T-helper 1 cell treated with Interleukin-12 subunit alpha and Interleukin-12 subunit beta and Interleukin-4 antibody, amounts not matched to agents 30 ng/mL and 1 ng/mL, for 36 hours (primary cell): ENCODE measurements around the gene KLC3. TPM values are rescaled to one million over a fixed set of nuclear protein-coding genes. Genes with fewer than 3 reads are reported as not detected.

Experiments used
- intact Hi-C: fragments of 100-400 bp; cut with micrococcal nuclease; formaldehyde crosslinking; loops from one replicate; pipeline ENCODE4 v1.15.1; 2024
- total RNA-seq: library from RNA; stranded (reverse); gene quantifications from 2 replicates; pipeline ENCODE4 v1.2.3, GENCODE V29; 2022

KLC3 gene
- total RNA-seq, 1 donor from 2014 or later = not detected

DNA sequence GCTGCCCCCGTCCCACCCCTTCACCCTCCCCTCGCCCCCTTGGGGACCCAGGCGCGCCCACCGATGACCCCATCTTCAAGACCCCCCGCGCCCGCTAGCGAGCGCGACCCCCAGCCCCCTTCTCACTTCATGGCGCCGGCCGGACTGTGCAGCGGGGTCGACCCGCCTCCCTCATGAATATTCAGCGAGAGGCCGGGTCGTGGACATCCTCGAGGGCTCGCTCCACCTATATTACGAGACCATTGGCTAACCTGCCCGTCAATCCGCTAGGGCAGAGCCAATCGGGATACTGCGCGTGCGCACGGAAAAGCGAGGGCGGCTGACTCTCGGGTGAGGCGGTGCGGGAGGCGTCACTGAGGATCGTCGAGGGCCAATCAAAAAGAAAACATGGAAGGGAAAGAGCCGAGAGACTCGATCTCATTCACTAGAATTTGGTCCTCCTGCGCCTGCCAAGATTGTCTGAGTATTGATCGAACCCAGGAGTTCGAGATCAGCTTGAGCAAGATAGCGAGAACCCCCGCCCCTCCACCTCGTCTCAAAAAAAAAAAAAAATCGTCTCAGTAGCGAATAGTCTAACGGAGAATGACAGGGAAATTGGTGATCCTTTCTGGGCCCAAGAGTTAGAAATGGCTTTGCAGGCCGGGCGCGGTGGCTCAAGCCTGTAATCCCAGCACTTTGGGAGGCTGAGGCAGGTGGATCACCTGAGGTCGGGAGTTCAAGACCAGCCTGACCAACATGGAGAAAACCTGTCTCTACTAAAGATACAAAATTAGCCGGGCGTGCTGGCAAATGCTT lies 30.1 kb downstream of the KLC3 start, which contains the start of gene ERCC2:
TSS of gene ERCC2 (minus strand) at position 164 of the 795 bp plus-strand sequence. CDS start at position 131, 33 bp downstream.
- intact Hi-C loops = loop anchor here (1.0 kb wide), 7 partner anchors 32 to 416 kb away; partner anchors contain the start of genes ERCC1 and POLR1G

DNA sequence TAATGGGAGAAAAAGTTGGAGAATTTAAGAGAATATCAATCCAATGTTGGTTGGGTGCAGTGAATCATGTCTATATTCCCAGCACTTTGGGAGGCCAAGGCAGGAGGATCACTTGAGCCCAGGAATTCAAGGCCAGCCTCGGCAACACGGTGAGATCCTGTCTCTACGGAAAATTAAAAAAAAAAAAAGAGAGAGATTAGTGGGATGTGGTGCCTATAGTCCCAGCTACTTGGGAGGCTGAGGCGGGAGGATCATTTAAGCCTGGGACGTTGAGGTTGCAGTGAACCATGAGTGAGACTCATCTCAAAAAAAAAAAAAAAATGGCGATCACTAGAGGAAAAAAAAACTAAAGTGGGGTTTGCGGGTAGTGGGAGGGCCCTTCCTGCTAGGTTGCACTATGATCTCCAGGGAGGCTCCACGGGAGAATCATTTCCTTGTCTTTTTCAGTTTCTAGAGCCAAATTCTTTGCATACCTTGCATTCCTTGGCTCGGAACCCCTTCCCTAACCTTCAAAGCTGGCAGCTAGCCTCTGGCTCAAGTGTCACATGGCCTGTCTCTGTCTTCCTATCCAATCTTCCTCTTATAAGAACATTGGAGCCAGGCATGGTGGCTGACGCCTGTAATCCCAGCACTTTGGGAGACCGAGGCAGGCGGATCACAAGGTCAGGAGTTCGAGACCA lies 35.6 kb downstream of the KLC3 start:
- intact Hi-C loops = no loop called here

DNA sequence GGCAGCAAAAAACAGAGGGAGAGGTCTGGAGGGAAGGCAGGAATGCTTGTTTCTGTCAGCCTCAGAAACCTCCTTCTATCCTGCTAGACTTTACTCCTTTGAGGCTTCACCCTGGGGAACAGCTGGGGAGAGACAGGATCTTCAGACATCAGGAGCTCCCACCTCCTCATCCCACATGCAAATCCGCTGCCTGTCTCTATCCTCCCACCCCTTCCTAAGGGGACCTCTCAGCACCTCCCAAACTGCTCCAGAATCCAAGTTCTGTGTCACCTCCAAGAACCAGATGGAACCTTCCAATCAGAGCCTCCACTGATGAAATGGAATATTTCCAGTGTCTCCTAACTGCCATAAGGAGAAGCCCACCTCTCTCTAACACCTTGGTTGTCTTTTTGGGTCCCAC lies 39.6 kb downstream of the KLC3 start:
- intact Hi-C loops = no loop called here

DNA sequence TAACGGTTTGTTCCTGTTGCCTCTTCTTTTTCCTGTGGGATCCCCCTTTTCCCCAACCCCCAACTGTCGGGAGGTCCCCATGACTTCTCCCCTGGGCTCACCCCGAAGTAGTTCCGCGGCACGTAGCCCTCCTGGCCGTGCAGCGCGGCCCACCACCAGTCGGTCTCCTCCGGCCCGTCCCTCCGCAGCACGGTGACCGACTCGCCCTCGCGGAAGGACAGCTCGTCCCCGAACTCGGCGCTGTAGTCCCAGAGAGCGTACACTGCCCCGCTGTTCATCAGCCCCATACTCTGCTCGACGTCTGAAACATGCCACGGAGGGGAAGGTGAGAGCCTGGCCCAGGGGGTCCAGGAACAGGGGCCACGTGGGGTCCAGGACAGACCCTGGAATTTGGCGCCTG lies 41.9 kb downstream of the KLC3 start:
- intact Hi-C loops = no loop called here

DNA sequence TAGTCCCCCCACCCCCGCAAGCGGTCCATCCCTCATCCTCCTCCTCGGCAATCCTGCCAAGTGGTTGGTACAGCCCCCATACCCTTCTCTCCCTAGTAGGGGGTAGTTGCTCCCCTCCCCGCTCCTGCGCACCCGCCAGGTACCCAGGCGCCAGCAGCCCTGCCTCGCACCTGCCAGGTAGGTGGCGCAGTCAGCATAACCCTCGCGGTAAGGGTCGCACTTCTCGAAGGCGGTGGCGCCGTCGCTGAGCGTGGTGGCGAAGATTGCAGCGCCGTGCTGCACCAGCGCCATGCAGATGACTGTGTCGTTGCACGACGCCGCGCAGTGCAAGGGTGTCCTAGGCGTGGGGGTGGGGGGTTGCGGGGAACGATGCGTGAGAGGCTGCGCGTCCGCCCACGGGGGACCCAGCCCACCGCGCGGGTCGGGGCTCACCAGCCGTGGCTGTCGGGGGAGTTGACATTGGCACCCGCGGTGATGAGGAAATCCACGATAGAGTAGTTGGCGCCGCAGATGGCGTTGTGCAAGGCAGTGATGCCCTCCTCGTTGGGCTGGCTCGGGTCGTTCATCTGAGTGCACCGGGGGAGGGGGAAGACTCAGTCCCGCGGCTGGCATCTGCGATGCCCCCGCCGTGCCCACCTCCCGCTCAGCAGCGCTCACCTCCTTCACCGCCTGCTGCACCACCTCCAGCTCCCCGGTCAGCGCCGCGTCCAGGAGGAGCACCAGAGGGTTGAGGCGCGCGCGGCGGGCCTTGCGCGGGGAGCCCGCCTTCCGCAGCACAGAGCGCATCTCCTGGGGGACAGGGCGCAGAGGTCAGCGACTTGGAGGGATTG lies 45.1 kb downstream of the KLC3 start:
- intact Hi-C loops = no loop called here

DNA sequence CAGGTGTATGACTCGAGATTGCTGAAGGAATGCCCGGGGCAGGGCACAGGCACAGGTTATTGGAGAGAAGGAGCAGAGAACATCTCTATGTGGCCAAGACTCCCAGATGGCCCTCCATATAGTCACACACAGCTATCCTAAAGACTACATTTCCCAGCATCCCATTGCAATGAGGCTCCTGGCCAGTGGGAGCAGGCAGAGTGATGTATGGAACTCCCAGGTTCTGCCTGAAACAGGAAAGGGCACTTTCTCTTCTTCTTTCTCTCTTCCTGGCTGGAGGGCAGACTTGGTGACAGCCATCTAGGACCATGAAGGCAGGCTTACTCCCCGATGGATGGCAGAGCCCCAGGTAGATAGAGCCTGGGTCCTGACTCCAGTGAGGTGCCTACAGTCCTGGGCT lies 50.8 kb downstream of the KLC3 start:
- intact Hi-C loops = no loop called here

DNA sequence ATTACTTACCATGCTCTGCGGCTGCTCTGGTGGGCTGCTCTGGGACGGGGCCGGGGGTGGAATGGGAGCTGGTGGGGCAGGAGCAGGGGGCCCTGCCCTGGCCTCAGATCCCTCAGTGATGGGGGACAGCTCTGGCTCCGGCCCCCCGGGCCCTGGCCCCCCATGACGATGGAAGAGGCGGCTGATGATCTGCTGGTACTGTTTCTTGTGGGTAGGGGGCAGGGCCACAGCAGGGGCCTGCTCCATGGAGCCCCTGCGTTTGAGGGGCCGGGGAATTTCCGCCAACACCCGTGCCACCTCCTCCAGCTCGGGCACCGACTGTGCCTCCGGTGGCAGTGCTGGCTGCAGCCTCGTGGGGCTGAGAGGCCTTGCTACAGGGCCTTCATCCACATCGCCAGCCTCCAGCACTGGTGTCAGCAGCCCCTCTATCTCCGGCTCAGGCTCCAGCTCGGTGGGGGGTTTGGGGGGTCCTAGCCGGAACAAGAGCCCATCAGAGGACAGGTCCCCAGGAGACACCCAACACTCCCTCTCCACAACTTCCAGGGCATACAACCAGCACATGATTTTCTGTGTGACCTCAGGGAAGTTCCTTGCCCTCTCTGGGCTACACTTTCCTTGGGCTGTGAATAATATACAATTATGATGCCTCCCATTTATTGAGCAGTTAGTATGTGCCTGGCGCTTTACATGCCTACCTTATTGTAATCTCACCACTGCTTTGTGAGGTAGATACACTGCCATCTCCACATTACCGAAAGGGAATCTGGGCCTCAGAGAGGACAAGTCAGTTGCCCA lies 51.5 kb downstream of the KLC3 start:
- intact Hi-C loops = no loop called here

DNA sequence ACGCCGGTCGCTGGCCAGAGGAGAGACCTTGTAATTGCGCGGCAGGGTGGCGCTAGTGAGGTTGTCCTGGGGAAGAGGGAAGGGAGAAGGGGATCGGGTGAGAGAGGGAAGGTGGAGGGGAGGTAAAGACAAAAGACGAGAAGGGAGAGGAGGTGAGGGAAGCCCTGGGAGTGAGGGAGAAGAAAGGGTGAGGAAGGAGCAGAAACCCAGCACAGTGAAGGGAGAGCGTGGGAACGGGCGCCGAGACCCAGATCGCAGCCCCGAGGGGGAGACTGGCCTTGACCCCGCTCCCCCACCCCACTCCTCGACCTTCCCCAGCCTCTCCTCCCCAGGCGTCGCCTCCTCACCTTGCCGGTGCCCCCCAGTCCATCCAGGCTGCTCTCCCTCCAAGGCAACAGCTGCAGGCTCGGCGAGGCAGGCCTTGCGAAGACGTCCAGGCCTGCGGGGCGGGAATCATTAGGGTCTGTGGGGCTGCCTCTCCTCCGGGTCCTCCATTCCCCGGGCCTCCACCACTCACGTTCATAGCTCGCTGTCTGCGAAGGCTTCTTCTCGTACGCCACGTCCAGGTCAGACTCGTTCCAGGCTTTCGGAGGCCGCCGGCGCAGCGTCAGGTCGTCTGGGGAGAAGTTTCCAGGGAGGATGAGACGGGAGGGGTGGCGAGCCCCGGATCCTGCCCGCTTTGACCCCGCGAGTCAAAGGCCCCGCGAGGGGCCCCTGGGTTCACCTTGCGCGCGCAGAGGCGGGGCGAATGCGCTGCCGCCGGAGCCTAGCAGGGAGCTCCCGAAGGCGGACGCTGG lies 55.5 kb downstream of the KLC3 start:
- intact Hi-C loops = no loop called here

DNA sequence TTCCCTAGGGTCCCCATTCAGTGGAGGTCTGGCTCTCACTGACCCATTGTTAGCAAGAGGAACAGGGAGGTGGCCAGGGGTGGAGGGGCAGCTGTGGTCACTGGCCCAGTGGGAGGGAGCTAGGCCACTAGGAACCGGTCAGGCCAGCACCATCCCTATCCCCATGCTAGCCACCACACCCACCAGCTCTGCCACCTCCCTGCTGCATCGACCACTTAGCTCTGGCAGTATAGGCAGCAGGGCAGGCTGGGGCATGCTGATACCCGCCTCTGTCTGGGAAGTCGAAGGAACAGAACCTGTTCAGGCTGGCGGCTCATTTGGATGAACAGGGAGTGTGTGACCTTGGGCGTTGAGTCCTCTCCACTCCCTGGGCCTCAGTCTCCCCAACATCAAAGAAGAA lies 59.6 kb downstream of the KLC3 start:
- intact Hi-C loops = no loop called here

Other genes with a start within 250 kb of the KLC3 start
- gene PPP1R37, start 247.6 kb upstream of the KLC3 start, total RNA-seq = 19.2 and 21.5 TPM in 2 replicates
- gene NKPD1, start 179.8 kb upstream of the KLC3 start, total RNA-seq = 0.07 and 0.22 TPM in 2 replicates
- gene TRAPPC6A, start 162.5 kb upstream of the KLC3 start, total RNA-seq = 38.9 and 46.3 TPM in 2 replicates
- 14.8 and 15.3 TPM in 2 replicates for gene BLOC1S3, start 162.0 kb upstream of the KLC3 start, total RNA-seq
- not detected in 2 replicates for gene EXOC3L2, start 95.3 kb upstream of the KLC3 start, total RNA-seq
- gene MARK4, start 89.5 kb upstream of the KLC3 start, total RNA-seq = 25.8 and 29.4 TPM in 2 replicates
- not detected in 2 replicates for gene CKM, start 17.9 kb upstream of the KLC3 start, total RNA-seq
- 22.0 and 23.4 TPM in 2 replicates for gene ERCC2, start 29.8 kb downstream of the KLC3 start, total RNA-seq
- gene PPP1R13L, start 64.3 kb downstream of the KLC3 start, total RNA-seq = 10.6 and 11.8 TPM in 2 replicates
- 8.2 and 9.2 TPM in 2 replicates for gene POLR1G, start 65.9 kb downstream of the KLC3 start, total RNA-seq
- gene ERCC1, start 83.2 kb downstream of the KLC3 start, total RNA-seq = 86.2 and 88.5 TPM in 2 replicates
- 5.5 and 6.4 TPM in 2 replicates for gene FOSB, start 127.2 kb downstream of the KLC3 start, total RNA-seq
- 2.4 and 2.9 TPM in 2 replicates for gene RTN2, start 156.3 kb downstream of the KLC3 start, total RNA-seq
- 1.0 and 1.4 TPM in 2 replicates for gene PPM1N, start 157.7 kb downstream of the KLC3 start, total RNA-seq
- 265 and 267 TPM in 2 replicates for gene VASP, start 166.7 kb downstream of the KLC3 start, total RNA-seq
- gene OPA3, start 244.1 kb downstream of the KLC3 start, total RNA-seq = 14.8 and 15.0 TPM in 2 replicates